Upper lobe of left lung (tissue), 4 donors: ENCODE data around the gene CDC25C.

ENCODE experiments used
- CTCF ChIP-seq, 6 experiments: fragments of 450-650 bp in 4 of 6; fragments of 200-600 bp in 2 of 6; sonication (generic) in 2 of 6; IDR thresholded peaks; one replicate each; pipeline ENCODE4 v1.5.1; 2016 to 2019; ENCODE audit warnings: antibody characterized with exemption in 6 of 6
- POLR2A ChIP-seq, 4 donors: fragments of 450-650 bp; IDR thresholded peaks; one replicate each; pipeline ENCODE4 v1.5.1; 2016 to 2017; ENCODE audit warnings: antibody characterized with exemption in 4 of 4, mild to moderate bottlenecking in 2 of 4

DNA sequence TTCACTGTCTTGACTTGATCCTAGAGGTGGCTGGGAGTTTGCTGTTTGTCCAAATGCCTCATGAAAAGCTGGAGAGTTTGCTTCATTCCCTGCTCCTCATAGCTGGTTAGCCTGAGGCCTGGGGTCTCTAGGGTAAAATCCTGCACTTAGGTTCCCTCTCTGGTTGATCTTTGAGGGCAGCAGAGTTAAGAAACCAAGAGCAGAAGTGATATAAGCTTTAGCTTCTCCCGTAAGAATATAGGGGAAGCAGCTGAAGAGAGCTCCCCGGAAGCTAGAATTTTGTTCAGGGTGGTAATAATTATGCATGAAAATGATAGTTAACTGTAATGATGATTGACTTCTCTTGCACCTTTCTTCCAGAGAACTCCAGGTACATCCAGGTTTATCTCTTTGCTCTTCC lies 7.9 kb upstream of the CDC25C start:
- TF ChIP-seq CTCF (IDR thresholded peaks at IDR 0.05) (no peak), POLR2A (IDR thresholded peaks at IDR 0.05) (no peak)
